DND-41 (cell line): ENCODE measurements around the gene TFG.
"Not testable (repeated sequence)": the region's sequence is repeated elsewhere in the genome, so short reads cannot be mapped to it uniquely, and the experiment has no call there.

Source experiments
- CTCF ChIP-seq: IDR thresholded peaks from 2 replicates; pipeline ENCODE4 v1.5.1; 2012; ENCODE audit warnings: borderline replicate concordance, low read length, moderate library complexity, mild to moderate bottlenecking; ENCODE audit not compliant: poor library complexity, severe bottlenecking; ENCODE audit errors: extremely low read depth
- EZH2 ChIP-seq: IDR thresholded peaks from 3 replicates; pipeline ENCODE4 v1.6.1; 2012; ENCODE audit warnings: borderline replicate concordance, low read depth, mild to moderate bottlenecking, moderate library complexity, low read length, inconsistent platforms; ENCODE audit not compliant: severe bottlenecking

GRCh38 chr3:100670995-100671394, 38.3 kb upstream of the TFG start:
- TF ChIP-seq CTCF, EZH2: not testable (repeated sequence)
